HG02885 (cell line): ENCODE data around the gene ARFGEF3.
"Not testable (repeated sequence)": the region's sequence is repeated elsewhere in the genome, so short reads cannot be mapped to it uniquely, and the experiment has no call there.

Source experiments
- ATAC-seq: cut with Tn5 transposase; IDR thresholded peaks from one replicate; pipeline ENCODE4 v1.9.1; 2021; ENCODE audit warnings: mild to moderate bottlenecking; ENCODE audit not compliant: unreplicated experiment, poor library complexity

Gene ARFGEF3

GRCh38 chr6:138205437-138206094, 43.8 kb downstream of the ARFGEF3 start:
- ATAC-seq = no peak

DNA sequence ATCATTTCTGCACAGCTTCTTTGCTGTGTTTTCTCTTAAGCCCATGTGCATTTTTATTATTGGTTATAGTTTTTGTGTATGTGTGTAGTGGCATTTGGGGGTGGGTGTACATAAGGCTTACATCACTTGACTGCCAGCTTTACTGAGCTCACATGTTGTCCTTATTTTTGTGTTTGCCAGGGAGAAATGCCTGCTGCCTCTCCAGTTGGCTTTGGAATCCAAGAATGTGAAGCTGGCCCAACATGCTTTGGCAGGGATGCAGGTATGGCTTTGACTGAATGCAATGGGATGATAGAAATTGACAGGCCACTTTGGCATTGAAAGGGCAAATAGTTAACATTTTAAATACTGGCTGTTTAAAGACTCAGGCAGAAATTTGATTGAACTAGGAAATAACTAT, 45.1 kb downstream of the ARFGEF3 start:
- no peak for ATAC-seq

DNA sequence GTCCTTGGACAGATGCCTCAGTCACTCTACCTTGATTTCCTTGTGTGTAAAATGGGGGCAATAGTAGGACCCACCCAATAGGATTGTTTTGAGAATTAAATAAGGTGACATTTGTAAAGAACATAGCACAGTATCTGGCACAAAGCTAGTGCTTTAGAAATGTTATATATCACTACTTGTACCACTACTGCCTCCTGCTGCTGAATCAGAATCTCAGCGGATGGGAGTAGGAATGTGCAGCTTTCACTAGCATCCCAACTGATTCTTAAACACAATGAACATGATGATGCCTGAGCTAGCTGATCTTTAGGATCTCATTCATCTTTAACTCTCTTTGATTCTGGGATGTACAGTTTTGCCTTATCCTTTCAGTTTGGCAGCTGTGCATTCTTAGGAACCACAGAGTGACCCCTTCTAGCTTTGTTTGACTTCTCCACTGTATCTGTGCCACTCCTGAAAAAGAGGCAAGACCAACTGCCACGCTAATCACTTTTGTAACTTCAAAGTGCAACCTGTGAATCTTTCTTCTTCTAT, 49.4 kb downstream of the ARFGEF3 start:
- ATAC-seq = no peak

- ATAC-seq = no peak
Measured at GRCh38 chr6:138211601-138212000, 49.9 kb downstream of the ARFGEF3 start.

GRCh38 chr6:138212530-138212929, 50.8 kb downstream of the ARFGEF3 start:
- ATAC-seq = not testable (repeated sequence)

- ATAC-seq = no peak
Measured at GRCh38 chr6:138215093-138215782, 53.5 kb downstream of the ARFGEF3 start.

DNA sequence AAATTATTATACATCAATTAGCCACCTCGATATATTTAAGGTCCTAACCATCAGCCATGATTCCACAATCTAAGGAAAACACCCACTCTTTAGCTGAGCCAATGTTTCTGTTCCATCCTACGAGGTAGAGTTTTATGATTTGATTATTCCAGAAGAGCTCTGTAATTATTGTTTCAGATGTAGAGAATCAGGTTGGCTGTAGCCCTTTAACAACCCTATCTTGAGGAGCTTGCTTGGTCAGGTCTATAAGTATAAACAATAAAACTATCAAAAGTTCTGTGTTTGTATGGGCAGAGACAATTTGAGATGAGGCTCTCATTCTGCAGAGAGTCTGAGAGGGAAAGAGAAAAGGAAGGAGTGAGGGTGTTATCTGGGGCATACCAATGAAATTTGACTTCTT, 56.7 kb downstream of the ARFGEF3 start, which contains the start of gene PBOV1:
PBOV1 (minus strand) TSS at position 43 of the 400 bp plus-strand sequence. CDS start 96 bp downstream, outside the sequence.
- no peak for ATAC-seq

DNA sequence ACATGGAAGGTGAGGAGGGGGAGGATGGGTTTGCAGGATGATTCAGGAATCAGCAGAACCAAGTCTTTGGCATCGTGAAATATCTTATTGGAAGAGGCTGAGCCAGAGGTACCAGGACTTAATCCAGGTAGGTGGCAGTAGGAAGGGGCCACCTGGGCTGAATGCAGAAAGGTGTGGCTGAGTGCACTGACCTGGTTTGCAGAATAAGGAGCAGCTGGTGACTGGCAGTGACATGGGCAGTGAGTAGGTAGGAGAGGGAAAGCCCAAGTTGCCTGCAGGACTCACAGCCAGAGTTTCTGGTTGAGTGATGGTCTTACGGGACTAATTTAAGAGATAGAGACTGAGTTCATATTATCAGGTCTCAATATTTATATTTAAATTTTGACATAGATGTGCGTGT, 57.7 kb downstream of the ARFGEF3 start:
- no peak for ATAC-seq

GRCh38 chr6:138219901-138220300, 58.2 kb downstream of the ARFGEF3 start:
- no peak for ATAC-seq

- no peak for ATAC-seq
Measured at GRCh38 chr6:138222901-138223546, 61.3 kb downstream of the ARFGEF3 start.

DNA sequence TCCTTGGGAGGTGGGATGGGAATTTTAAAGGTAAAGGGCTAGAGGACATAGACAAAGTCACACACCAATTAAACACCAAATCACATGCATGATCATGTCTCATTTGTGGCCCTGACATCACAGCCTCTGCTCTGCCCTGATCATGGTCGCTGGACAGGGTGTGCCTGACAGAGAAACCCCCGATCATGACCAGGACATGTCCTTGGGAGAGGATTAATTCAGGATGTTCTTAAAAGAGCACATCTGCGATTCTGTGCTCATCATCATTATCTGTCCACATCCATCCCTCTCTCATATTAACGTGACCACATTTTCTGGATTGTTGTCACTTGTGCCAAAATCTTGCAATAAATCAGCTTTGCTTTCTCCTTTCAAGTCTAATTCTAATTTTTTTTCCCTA, 64.2 kb downstream of the ARFGEF3 start:
- no peak for ATAC-seq

GRCh38 chr6:138226700-138227315, 65.1 kb downstream of the ARFGEF3 start:
- no peak for ATAC-seq

DNA sequence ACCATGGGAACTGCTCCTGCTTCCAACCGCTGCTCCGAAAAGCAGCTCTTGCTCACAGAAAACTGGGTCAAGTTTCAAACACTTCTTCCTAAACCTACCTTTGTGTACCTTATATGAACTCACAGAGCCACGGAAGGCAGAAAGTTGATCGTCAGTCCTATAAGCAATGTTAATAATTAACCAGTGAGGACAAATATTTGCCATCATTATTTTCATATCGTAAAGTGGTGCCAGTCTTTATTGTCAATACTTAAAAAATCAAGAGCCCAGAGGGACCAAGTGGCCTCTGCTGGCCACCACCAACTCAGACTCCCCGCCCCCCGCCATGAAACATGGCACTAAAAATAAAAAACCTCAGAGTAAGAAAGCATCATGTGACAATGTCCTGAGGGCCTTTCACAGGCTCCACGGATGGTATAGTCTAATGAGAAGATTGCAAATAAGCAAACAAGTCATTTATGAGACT, 65.6 kb downstream of the ARFGEF3 start:
- no peak for ATAC-seq

GRCh38 chr6:138229072-138229471, 67.3 kb downstream of the ARFGEF3 start:
- no peak for ATAC-seq

GRCh38 chr6:138229663-138230179, 68.0 kb downstream of the ARFGEF3 start:
- ATAC-seq = no peak

DNA sequence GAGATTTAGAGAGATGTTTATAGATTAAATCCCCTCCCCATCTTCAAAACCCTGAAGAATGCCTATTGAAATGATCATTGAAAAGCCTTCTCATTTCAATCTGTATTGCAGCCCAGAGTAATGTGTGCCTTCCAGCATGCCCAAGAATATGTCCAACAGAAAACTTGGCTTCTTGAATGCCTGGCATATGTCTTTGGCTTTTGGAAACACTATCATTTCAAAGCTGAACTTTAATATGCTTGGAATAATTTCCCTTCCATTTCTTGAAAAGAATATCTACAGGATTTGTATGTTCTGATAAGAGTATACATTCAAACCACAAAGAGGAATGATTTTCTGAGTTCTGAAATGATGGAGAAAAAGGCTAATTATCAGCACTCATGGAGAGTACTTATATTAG, 68.5 kb downstream of the ARFGEF3 start:
- no peak for ATAC-seq

- ATAC-seq = no peak
Measured at GRCh38 chr6:138230759-138231380, 69.1 kb downstream of the ARFGEF3 start.

DNA sequence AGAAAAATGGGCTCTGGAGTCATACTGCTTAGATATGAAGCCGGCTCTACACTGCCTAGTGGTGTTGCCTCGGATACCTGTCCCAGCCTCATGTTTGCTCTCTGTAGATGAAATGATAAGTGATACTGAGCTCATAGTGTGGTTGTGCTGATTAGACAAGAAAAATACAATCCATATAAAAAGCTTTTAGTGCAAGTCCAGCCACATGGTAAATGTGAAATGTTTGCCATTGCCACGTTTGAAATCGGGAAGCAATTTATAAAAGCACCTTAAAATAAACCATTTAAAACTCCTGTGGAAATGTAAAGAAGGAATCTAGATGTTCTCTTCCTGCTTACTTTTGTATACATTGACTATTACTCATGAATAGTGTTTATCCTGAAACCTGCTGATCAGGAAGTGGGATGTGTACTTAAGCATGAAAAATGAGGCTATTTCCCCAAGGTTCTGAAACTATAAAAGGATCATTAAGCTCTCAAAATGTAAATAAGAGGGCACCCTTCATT, 69.7 kb downstream of the ARFGEF3 start:
- no peak for ATAC-seq

- no peak for ATAC-seq
Measured at GRCh38 chr6:138234363-138234762, 72.6 kb downstream of the ARFGEF3 start.

GRCh38 chr6:138235205-138235604, 73.5 kb downstream of the ARFGEF3 start:
- ATAC-seq = no peak
